Caco-2 (cell line): ENCODE measurements around the gene SIL1. TPM values are rescaled to one million over a fixed set of nuclear protein-coding genes. Genes with fewer than 3 reads are reported as not detected.

ENCODE experiments used
- BruUV-seq: library from RNA; stranded (reverse); fragments of 400-500 nt; replicated peaks from 2 replicates; lab custom pipeline; 2021; lab: Mats Ljungman, UMichigan
- CTCF ChIA-PET: fragments of 300-600 bp; sonication (Branson Sonifier 250); formaldehyde crosslinking; loops from one replicate; lab custom pipeline; 2022; ENCODE audit warnings: antibody characterized with exemption; lab: Charles Lee
- POLR2A ChIA-PET: fragments of 300-600 bp; sonication (Branson Sonifier 250); formaldehyde crosslinking; loops from one replicate; lab custom pipeline; 2022; ENCODE audit warnings: antibody characterized with exemption; lab: Charles Lee
- DNase-seq, 2 experiments: peaks; one replicate each; pipeline versions ENCODE4 v3.0.0 to v3.0.0-alpha.2; 2020 to 2022
- H3K27me3 ChIP-seq: replicated peaks from 2 replicates; pipeline ENCODE4 v1.6.0; 2011; ENCODE audit warnings: low read length; ENCODE audit not compliant: control insufficient read depth, insufficient read depth
- H3K36me3 ChIP-seq: 2 replicates; pipeline ENCODE4 v1.5.1; 2011; ENCODE audit warnings: low read length; ENCODE audit not compliant: control insufficient read depth, insufficient read depth
- H3K4me1 ChIP-seq: fragments of 250-450 bp; sonication (Bioruptor Pico); 2 replicates; pipeline ENCODE4 v1.5.1; 2020; ENCODE audit warnings: mild to moderate bottlenecking
- H3K4me3 ChIP-seq: 2 replicates; pipeline ENCODE4 v1.5.1; 2011; ENCODE audit warnings: low read depth, mild to moderate bottlenecking, control low read depth, low read length
- H3K9me3 ChIP-seq: fragments of 250-450 bp; sonication (Bioruptor Pico); 2 replicates; pipeline ENCODE4 v1.5.1; 2020; ENCODE audit warnings: mild to moderate bottlenecking, moderate library complexity
- H3K27ac Mint-ChIP-seq: one replicate; pipeline ENCODE4 v1.8.0; 2022; ENCODE audit warnings: mixed read lengths; ENCODE audit not compliant: unreplicated experiment
- H3K27me3 Mint-ChIP-seq: one replicate; pipeline ENCODE4 v1.8.0; 2022; ENCODE audit warnings: mixed read lengths; ENCODE audit not compliant: insufficient read depth, unreplicated experiment
- H3K36me3 Mint-ChIP-seq: one replicate; pipeline ENCODE4 v1.8.0; 2022; ENCODE audit warnings: mild to moderate bottlenecking, mixed read lengths; ENCODE audit not compliant: insufficient read depth, unreplicated experiment
- H3K4me1 Mint-ChIP-seq: one replicate; pipeline ENCODE4 v1.8.0; 2022; ENCODE audit warnings: low read depth, mixed read lengths; ENCODE audit not compliant: unreplicated experiment
- H3K4me3 Mint-ChIP-seq: one replicate; pipeline ENCODE4 v1.8.0; 2022; ENCODE audit warnings: mild to moderate bottlenecking, moderate library complexity, mixed read lengths; ENCODE audit not compliant: unreplicated experiment
- H3K9me3 Mint-ChIP-seq: one replicate; pipeline ENCODE4 v1.8.0; 2022; ENCODE audit warnings: mixed read lengths; ENCODE audit not compliant: unreplicated experiment
- CTCF ChIP-seq, 2 experiments: fragments of 200-600 bp in 1 of 2; IDR thresholded peaks; 1 replicate in 1 of 2; 2 replicates in 1 of 2; pipeline versions ENCODE4 v1.5.1 to v1.8.0; 2011 to 2022; ENCODE audit warnings: antibody characterized with exemption in 1 of 2, control low read depth in 1 of 2, inconsistent platforms in 1 of 2, low read depth in 1 of 2, low read length in 1 of 2, mild to moderate bottlenecking in 1 of 2, moderate library complexity in 1 of 2; ENCODE audit not compliant: insufficient read depth in 1 of 2, severe bottlenecking in 1 of 2, unreplicated experiment in 1 of 2
- intact Hi-C: fragments of 100-400 bp; cut with micrococcal nuclease; formaldehyde crosslinking; loops from one replicate; pipeline ENCODE4 v1.10.0; 2022; ENCODE audit not compliant: unreplicated experiment
- total RNA-seq: library from RNA; stranded (reverse); gene quantifications from 2 replicates; pipeline ENCODE4 v1.2.3, GENCODE V29; 2022

SIL1 gene
- total RNA-seq, 1 experiment from 2014 or later = 29.7 TPM

- Histone ChIP-seq H3K4me1 (no peaks in the 10 kb centered on the region), H3K9me3 (no peaks in the 10 kb centered on the region), H3K4me3 (no peak overlapping the region), H3K36me3 (no peaks in the 10 kb centered on the region), H3K27me3 (no peaks in the 10 kb centered on the region)
- POLR2A ChIA-PET = no interaction called here
- Mint-ChIP-seq H3K36me3 (peaks cover 75% of the 10 kb centered on the region), H3K27ac (no peak overlapping the region), H3K9me3 (no peaks in the 10 kb centered on the region), H3K4me3 (no peak overlapping the region), H3K4me1 (peaks cover 17% of the 10 kb centered on the region), H3K27me3 (no peaks in the 10 kb centered on the region)
- BruUV-seq = no TSS peak
- intact Hi-C loops = no loop called here
- no peak for TF ChIP-seq CTCF (IDR thresholded peaks at IDR 0.05; ENCODE audit: insufficient read depth in 1 of 2, low read depth in 1 of 2, low read length in 1 of 2, severe bottlenecking in 1 of 2, unreplicated experiment in 1 of 2)
- no peak for DNase-seq
- CTCF ChIA-PET = no interaction called here
Measured at GRCh38 chr5:138900281-138900965, 297.7 kb downstream of the SIL1 start.

- Histone ChIP-seq H3K9me3 (no peaks in the 10 kb centered on the region), H3K4me1 (no peaks in the 10 kb centered on the region), H3K36me3 (no peaks in the 10 kb centered on the region), H3K4me3 (no peak overlapping the region), H3K27me3 (no peaks in the 10 kb centered on the region)
- no peak overlapping the region for H3K4me3 Mint-ChIP-seq
- ChIA-PET CTCF (no interaction called here), POLR2A (no interaction called here)
- BruUV-seq = no TSS peak
- peaks cover 19% of the 10 kb centered on the region for H3K4me1 Mint-ChIP-seq
- H3K27ac Mint-ChIP-seq = no peak overlapping the region
- TF ChIP-seq CTCF (IDR thresholded peaks at IDR 0.05; ENCODE audit: insufficient read depth in 1 of 2, low read depth in 1 of 2, low read length in 1 of 2, severe bottlenecking in 1 of 2, unreplicated experiment in 1 of 2) = no peak
- no peaks in the 10 kb centered on the region for H3K27me3 Mint-ChIP-seq
- no peak for DNase-seq
- peaks cover 77% of the 10 kb centered on the region for H3K36me3 Mint-ChIP-seq
- intact Hi-C loops = no loop called here
- no peaks in the 10 kb centered on the region for H3K9me3 Mint-ChIP-seq
Measured at GRCh38 chr5:138898742-138899141, 299.4 kb downstream of the SIL1 start.

- Histone ChIP-seq H3K4me3 (no peak overlapping the region), H3K4me1 (no peaks in the 10 kb centered on the region), H3K9me3 (no peaks in the 10 kb centered on the region), H3K36me3 (no peaks in the 10 kb centered on the region), H3K27me3 (no peaks in the 10 kb centered on the region)
- Mint-ChIP-seq H3K9me3 (no peaks in the 10 kb centered on the region), H3K27me3 (no peaks in the 10 kb centered on the region), H3K27ac (no peak overlapping the region), H3K4me1 (peaks cover 14% of the 10 kb centered on the region), H3K36me3 (peaks cover 75% of the 10 kb centered on the region), H3K4me3 (no peak overlapping the region)
- no TSS peak for BruUV-seq
- TF ChIP-seq CTCF (IDR thresholded peaks at IDR 0.05; ENCODE audit: insufficient read depth in 1 of 2, low read depth in 1 of 2, low read length in 1 of 2, severe bottlenecking in 1 of 2, unreplicated experiment in 1 of 2) = no peak
- intact Hi-C loops = no loop called here
- ChIA-PET CTCF (no interaction called here), POLR2A (no interaction called here)
- no peak for DNase-seq
Measured at GRCh38 chr5:138898299-138898698, 299.9 kb downstream of the SIL1 start.

Other genes with a start within 250 kb of the SIL1 start
- gene MATR3, start 95.4 kb upstream of the SIL1 start, total RNA-seq = 194 and 200 TPM in 2 replicates
- gene PAIP2, start 143.5 kb upstream of the SIL1 start, total RNA-seq = 73.6 and 83.6 TPM in 2 replicates
- gene SLC23A1, start 184.9 kb upstream of the SIL1 start, total RNA-seq = 20.4 and 24.0 TPM in 2 replicates
- gene MZB1, start 191.5 kb upstream of the SIL1 start, total RNA-seq = not detected in 2 replicates
- gene PROB1, start 196.7 kb upstream of the SIL1 start, total RNA-seq = 2.7 and 2.9 TPM in 2 replicates
- gene SPATA24, start 205.7 kb upstream of the SIL1 start, total RNA-seq = 10.1 and 10.2 TPM in 2 replicates
- 12.5 and 14.1 TPM in 2 replicates for gene DNAJC18, start 241.2 kb upstream of the SIL1 start, total RNA-seq